GM21737 (cell line): ENCODE results near the gene DSC3.

ENCODE experiments used
- ATAC-seq: cut with Tn5 transposase; IDR thresholded peaks from one replicate; pipeline ENCODE4 v1.9.1; 2021; ENCODE audit warnings: mild to moderate bottlenecking, moderate library complexity; ENCODE audit not compliant: unreplicated experiment

DSC3 gene

DNA sequence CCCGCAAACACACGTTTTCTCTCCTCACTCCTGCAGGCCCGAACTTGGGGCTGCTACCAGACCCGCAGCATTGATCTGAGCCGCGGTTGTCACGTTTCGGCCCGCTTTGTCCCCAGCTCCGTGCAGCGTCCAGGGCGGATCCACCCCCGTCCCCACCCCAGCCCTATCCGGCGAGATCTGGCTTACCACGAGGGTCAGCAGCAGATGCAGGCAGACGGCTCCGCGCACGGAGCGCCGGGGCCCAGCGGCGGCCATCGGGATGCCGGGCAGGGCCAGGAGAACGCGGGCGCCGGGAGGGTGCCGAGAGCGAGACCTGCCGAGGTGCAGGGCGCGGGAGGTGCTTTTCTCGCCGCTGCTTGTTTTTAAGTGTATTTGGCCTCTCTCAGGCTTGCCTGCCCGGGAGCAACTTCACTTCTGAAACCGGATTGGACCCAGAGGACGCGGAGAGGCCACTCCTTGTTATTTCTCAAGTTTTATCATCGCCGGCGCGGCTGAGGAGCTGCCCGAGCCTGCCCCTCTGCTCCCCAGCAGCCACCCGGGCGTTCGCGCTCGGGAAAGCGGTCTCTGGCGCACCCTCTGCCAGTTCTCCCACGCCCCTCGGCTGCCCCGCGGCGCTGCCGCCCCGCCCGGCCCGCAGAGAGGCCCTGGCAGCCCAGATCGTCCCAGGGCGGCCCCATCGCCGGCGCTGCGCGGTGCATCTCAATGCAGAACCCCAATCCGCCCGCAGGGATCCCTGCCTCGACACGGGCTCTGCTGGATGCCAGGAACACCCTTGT lies at the start of gene DSC3:
DSC3 (minus strand) TSS at position 337 of the 776 bp plus-strand sequence; CDS start at position 255, 82 bp downstream.
- ATAC-seq, result no peak

GRCh38 chr18:31091350-31091749 lies 48.8 kb upstream of the DSC3 start:
- no peak for ATAC-seq

DNA sequence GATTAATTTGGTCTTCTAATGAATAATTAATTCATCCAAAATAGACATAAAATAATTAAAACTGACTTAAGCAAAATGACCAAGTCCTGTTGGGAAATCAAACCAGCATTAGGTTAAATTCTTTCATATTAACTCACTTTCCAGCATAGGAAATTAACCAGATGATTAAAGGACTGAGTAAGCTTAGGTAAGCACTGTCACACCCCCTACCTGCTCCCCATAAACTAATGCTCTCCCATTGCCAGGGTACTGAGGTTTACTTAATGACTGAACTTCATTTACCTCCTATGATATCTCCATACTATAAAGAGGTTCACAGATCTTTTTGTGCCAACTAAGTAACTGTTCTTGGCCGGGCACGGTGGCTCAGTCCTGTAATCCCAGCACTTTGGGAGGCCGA lies 46.0 kb upstream of the DSC3 start:
- no peak for ATAC-seq

DNA sequence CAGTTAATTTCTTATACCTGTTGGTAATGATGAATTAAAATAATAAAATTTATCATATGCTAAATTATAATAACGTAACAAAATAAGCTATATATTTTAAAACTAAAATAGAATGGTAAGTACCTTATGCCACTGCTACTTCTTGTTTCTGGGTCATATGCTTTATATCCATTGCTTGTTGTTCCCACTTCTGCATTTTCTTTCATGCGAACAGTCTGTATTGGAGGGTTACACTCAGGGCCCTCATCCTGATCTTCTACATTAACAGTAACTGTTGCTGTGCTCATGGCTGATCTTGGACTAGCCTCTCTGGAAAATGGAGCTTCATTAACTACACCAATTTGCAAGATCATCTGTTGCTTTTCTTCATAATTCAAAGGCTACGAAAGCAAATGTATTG lies 37.4 kb upstream of the DSC3 start:
- ATAC-seq, result no peak

- ATAC-seq, result no peak
These were observed 35.3 kb upstream of the DSC3 start for GRCh38 chr18:31077878-31078277.

GRCh38 chr18:31072175-31072574 lies 29.6 kb upstream of the DSC3 start:
- ATAC-seq, result no peak

GRCh38 chr18:31070206-31070605 lies 27.7 kb upstream of the DSC3 start:
- ATAC-seq, result no peak

DNA sequence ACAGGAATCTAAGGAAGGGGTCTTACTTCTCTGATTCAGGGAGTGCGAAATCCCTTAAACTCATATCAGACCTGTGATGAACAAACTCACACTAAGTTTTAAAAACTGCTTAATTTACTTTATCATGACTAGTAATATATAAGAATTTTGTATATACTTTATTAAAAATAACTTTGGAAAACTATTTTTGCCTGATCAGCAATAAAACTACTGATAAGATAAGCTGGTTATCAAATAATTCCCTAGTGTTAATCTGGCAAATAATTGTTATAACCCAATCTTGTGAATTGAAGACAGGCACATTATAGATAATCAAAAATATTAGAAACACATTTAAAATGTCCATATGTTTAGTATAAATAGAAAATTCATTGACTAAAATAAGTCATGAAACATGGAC lies 23.7 kb upstream of the DSC3 start:
- no peak for ATAC-seq

DNA sequence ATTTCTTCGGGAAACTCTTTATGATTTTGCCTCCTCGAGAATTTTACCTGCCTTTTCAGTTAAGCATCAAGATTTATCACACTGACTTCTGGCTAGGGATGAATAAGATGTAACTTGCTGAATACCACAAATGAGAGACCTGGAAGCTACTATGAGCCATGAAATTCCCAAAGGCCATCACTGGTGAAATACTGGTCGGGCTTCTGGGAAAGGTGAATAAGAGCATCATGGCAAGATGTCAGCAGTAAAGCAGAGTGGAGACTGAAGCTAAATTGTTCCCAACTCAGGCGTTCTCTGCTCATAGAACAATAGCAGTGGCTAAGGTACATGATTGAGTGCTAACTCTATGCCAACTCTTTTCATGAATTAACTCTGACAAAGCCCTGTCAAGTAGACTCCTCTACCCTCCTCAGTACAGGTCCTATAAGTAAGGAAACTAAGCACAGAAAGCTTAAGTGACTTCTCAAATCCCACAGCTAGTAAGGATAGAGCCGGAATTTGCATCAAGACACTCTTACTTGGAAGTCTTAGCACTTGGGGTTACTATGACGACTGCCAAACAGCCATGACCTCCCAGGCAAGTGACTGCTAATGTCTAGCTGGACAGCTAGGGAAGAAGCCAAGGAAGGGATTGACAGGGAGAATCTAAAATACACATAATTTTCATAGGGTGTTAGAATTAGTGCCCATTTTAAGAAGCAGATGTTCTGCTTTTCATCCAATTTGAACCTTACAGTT lies 22.7 kb upstream of the DSC3 start:
- ATAC-seq, result no peak

- ATAC-seq, result no peak
These were observed 21.6 kb upstream of the DSC3 start for GRCh38 chr18:31064130-31064529.

GRCh38 chr18:31061945-31062344 lies 19.4 kb upstream of the DSC3 start:
- ATAC-seq, result no peak

DNA sequence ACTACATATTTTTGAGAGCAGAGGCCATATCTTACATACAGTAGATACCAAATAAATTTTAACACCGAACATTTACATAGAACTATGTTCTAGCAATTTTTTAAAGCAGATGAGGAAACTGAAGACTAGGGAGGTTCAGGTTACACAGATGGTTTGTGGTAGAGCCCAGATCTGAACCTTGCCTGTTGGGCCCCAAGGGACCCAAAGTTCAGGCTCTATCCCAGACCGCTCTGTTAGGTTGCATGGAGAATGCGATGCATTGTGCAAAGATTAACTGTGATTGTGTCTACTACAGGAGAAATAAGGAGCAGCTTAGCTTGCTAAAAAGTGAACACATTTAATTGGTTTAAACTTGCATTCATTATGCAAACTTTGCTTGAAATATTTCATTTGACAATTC lies 16.4 kb upstream of the DSC3 start:
- no peak for ATAC-seq

DNA sequence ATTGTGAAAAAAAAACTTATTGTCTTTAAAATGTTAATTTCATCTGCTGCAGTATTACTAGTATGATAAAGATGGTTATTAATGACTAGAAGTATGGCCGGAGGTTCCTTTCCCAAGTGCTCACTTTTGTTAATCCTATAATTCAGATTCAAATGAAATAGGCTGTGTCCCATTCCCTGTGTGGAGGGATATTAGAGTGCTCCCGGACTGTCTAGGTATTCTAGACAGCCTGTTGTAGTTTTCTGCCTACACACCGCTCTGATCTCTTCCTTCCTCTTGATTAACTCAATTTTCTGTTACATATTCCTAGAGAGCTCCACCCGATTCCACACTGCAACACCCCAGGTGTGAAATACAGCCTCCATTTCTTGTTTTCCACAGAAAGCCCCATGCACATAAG lies 15.4 kb upstream of the DSC3 start:
- no peak for ATAC-seq

DNA sequence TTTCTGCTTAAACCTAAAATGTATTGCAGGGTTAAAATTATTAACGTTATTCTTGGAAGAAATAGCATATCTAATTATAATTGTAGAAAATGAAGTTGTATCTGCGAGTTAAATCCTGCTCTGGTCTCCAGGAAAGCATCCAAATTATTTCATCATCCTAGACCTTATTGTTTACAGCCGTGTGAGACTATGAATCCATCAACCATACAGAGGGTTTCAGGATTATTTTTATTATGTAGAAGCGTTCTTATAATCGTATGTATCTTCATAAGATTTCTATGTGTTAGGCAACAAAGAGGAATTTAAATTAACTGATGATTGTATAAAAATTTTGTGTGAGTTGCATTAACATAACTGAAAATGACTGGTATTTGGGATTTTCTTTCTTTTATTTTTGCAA lies 14.5 kb upstream of the DSC3 start:
- no peak for ATAC-seq

GRCh38 chr18:31056296-31056695 lies 13.8 kb upstream of the DSC3 start:
- no peak for ATAC-seq

- no peak for ATAC-seq
These were observed 8.1 kb upstream of the DSC3 start for GRCh38 chr18:31050635-31051034.

DNA sequence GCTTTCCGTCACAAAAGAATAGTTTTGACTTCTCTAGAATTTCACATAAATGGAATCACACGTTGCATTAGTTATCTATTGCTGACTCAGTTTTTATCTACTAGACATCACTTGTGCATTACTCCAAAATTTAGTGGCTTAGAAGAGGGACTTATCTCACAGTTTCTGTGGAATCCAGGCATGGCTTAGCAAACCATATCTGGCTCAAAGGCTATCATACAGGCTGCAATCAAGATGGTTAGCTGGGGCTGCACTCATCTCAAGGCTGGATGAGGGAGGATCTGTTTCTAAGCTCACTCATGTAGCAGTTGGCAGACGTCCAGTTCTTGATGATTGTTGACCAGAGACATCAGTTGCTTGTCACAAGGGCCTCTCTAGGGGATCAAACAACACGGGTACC lies 6.6 kb upstream of the DSC3 start:
- ATAC-seq, result no peak

- no peak for ATAC-seq
These were observed 5.7 kb upstream of the DSC3 start for GRCh38 chr18:31048216-31048615.

- ATAC-seq, result no peak
These were observed 4.4 kb upstream of the DSC3 start for GRCh38 chr18:31046916-31047315.

DNA sequence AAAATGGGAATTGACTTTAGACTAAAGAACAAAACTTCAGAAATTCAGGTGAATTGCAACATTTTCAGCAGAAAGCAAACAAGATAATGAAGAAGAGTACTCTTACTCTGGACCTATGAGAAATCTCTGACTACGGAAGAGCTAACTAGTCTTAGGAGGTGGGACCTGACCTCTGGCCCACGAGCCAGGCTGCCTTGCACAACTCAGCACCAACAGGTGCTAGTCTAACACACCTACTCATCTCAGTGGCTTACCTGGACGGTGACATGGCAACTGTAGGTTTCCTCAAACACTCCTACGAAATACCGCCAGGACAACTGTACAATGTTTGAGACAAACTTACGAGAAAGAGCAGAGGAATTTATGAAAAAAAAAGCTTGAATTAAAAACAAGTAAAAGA lies 3.1 kb upstream of the DSC3 start:
- no peak for ATAC-seq

DNA sequence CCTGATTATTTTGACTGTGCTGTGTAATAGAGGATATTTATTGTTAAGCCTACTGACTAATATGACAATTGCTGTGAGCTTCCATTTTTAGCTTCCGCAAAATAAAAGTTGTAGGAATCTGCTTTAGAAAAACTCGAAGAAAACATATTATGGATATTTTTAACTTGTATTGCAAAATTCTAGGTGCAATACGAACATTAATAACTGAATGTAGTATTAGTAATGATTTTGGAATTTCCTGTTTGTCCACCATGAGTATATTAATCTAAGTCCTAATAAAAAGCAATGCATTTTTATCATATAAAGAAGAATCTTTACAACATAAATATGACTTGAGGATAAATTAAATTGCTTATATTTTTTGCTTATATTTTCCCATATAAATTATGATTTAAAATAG lies 2.4 kb upstream of the DSC3 start:
- ATAC-seq, result no peak

- no peak for ATAC-seq
These were observed 1.2 kb upstream of the DSC3 start for GRCh38 chr18:31043709-31044108.

GRCh38 chr18:31042084-31042405 lies 497 bp downstream of the DSC3 start:
- no peak for ATAC-seq
